ENCODE results near the gene ZNF74. TPM values are rescaled to one million over a fixed set of nuclear protein-coding genes. Genes with fewer than 3 reads are reported as not detected.

The ZNF74 gene
- total RNA-seq, 1 experiment from 2014 or later, result 18.6 TPM

DNA sequence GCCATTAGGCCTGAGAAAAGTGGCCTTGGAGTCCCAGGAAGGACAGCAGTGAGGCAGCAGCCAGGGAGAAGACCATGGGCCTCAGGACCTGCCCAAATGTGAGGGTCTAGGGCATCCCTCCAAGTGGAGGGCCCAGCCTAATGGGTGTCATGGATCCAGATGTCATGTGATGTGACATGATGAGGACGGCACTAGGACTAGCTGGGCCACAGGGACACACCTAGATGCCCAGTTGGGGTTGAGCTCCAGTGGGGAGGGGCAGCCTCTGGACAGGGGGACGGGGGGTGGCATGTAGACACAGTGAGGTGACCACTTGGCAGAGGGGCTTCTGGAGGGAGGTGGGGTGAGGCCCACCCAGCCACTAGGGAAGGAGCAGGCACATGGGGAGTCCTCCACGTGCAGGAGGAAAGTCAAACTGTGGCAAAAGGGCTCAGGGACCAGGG lies 38.3 kb downstream of the ZNF74 start:
- no peak for DNase-seq (ENCODE audit: low spot score)

DNA sequence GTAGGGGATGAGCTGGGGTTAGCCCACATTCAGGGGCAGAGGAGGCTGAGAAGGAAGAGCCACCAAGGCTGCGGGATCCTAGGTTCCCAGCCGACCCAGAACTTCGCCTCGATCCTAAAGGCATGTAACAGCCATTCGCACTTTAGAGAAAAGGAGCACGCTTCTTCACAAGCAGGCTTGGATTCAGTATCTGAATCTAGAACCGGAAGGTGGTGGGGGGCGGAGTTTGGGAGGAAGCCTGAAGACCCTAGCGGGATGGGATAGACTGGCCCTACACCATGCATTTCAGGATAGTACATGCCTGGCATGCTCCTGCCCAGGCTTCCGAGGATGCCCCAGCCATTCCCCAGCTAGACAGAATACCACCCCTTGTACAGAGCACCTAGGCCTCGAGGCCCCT lies 39.2 kb downstream of the ZNF74 start:
- no peak for DNase-seq (ENCODE audit: low spot score)

DNA sequence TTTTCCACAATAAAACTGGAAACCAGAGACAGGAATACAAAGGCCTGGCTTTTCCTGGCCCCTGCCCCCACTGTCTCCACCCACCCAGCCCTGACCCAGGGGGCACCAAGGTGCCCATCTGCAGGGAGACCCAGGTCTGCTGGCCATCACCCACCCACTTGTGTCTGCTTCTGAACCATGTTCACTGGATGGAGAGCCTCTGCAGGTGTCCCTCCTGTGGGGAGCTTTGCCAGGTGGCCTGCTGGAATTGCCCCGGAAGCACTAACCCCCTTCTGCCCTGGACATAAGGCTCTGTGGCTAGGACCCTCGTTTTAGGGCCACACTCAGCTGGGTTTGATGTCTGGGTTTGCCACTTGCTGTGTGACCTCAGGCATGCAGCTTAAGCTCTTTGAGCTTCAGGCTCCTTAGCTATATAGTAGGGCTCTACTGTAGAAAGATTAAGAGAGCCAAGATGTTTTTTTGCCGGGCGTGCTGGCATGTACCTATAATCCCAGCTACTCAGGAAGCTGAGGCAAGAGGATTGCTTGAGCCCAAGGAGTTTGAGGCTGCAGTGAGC lies 39.8 kb downstream of the ZNF74 start:
- DNase-seq (ENCODE audit: low spot score), result no peak

DNA sequence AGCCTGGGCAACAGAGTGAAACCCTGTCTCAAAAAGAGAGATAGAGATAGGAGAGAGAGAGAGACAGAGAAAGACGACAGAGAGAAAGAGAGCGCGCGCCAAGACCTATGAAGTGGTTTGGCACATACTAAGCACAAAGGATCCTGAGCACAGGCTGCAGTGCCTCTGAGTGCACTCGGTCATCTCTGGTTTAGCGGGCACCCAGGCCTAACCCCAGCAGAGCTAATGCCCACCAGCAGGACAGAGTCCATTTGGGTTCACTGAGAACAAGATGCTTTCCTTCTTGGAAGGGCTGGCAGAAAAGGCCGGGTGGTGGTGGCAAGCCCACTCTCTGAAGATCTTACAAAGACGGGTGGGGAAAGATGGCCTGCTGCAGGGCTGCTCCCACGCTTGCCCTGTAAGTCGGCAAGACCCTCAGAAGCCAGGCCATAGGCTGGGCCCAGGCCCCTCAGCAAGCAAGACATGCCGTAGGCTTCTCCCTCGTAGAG lies 40.4 kb downstream of the ZNF74 start:
- no peak for DNase-seq (ENCODE audit: low spot score)

DNA sequence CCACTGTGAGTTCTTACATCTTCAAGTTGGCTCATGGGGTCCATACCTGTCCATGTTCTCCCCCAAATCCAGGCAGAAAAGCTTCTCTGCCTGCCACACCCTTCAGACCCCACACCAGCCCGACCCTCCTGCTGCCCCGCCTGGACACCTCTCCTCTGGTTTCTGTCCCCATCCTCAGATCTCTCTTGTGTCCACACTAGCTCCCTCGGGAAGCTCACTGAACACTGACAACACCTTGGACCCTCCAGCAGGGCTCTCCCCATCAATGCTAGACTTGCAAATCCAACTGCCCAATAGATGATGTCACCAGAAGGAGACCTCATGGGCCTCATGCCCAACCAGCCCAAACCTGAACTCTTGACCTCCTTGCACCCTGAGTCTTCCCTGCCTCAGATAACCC lies 40.8 kb downstream of the ZNF74 start:
- no peak for DNase-seq (ENCODE audit: low spot score)

DNA sequence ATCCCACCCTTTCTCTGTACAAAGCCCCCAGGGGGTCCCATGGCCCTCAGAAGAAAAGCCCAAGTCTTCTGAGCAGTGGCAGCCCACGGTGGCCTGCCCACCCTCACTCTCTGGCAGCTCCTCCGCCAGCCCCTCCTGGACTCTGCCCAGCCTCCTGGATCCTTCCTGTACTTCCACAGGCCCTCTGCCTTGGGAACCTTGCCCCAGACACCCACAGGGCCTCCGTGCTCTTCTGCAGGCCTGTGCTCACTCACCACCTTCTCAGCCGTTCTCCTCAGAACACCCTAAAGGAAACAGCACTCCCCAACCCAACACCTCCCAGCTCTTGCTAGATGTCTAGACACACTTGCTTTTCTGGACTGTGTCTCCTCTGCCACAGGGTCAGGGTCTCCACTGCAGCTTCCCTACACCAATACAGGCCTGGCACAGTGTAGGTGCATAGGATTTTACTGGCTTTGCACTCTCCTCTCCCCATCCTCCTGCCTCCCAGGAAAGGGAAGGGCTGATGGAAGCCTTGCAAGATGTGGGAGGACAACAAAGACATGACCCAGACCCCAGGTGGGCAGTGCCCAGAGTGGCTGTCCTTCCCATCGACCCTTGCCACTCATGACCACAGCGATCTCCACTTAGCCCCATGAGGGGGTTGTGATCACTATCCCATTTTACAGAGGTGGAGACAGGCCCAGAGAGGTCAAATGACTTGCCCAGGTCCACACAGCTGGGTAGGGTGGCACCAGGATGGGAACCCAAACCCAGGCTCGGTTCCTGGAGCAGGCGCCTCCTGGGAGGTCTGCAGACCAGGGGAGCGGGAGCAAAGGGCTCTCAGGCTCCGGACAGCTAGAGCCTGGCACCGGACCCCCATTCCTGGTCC lies 41.7 kb downstream of the ZNF74 start:
- DNase-seq (ENCODE audit: low spot score), result no peak

DNA sequence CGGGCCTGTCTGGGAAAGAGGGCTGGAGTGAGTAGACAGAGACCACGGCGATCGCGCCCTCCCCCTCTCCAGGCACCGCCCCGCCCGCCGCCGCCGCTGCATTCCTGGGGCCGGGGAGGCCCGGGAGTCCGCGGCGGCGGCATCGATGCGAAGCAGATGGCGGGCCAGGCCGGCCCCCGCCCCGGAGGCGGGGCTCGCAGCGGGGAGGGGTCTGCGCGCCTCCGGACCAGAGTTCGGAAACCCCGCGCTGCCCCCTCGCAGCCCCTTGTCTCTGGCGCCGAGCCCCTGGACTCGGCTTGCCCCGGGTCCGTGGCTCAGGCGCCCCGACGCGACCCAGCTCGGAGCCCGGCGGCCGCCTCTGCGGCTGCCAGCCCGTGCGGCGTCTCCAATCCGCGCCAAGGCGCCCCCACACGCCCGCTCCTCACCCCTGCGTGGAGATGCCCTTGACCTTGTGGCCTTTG lies 42.4 kb downstream of the ZNF74 start:
- no peak for DNase-seq (ENCODE audit: low spot score)

DNA sequence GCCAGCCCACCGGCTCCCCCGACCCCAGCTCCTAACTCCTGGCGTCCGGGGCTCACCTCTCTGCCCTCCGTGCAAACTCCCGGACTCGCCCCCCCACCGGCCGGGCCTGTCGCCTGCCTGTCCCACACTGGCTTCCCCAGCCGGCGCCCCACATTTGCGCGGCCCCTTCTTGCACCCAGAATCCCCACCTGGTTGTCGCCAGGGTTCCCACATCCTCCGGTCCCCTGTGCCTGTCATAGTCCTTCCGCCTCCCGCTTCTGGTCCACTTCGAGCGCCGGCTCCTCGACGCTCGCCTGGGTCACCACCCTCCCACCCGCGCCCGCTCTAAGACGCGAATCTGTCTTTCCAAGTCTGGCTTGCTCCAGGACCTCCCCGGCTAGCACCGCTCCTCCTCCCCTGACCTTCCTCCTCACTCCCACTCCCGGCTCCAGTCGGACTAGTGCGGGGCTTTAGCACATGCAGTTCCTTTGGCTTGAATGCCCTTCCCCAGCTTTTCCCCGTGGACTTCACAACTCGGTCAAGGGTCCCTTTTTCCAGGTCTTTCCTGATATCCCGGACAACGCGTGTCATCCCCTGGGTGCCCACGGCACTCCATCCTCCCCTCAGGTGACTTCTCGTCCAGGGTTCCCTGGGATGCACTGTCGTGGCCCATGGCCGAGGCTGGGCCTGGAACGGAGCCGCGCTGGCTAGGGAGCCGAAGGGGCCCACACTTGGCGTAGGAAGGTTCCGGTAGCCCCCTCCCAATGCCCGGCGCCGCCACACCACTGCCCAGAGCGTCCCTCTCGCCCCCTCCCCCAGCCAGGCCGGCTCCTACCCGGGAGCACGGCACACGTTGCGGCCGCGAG lies 43.0 kb downstream of the ZNF74 start:
- no peak for DNase-seq (ENCODE audit: low spot score)

DNA sequence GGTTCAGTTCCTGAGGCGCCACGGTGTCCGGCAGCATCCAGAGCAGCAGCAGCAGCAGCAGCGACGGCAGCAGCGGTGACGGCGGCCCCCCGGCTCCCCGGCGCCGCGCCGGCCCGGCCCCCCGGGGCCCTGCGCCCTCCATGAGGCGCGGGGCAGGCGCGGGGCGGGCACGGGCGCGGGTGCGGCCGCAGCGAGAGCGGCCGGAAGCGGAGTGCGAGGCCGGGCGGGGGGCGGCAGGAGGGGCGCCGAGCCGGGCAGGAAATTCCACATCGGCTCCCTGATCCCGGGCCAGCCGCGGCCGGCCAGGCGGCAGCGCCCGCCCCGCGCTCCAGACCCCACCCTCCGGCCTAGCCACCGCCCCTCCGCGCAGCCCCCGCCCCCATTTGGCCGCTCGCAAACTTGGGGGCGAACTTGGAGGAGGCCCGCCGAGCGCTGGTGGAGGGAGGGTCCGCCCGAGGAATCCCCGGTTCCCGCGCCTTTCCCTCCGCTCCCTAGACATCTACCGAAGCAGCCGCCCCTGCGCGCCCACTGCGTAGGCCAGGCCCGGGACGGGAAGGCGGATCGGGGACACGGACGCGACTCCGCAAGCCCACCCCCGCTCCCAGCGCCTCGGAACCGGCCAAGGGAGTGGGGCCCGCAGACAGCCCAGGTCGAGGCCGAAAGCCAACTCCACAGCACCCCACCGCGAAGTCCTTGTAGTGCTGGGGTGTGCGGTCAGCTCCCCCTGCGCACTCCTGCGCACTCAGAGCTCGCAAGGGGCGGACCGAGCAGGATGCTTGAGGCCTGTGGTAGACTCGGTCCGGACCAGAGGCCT lies 43.9 kb downstream of the ZNF74 start, which contains the start of gene SCARF2:
Gene SCARF2 (minus strand): TSS at position 213 of the 814 bp plus-strand sequence. CDS start 71 bp downstream, at position 142.
- no peak for DNase-seq (ENCODE audit: low spot score)

DNA sequence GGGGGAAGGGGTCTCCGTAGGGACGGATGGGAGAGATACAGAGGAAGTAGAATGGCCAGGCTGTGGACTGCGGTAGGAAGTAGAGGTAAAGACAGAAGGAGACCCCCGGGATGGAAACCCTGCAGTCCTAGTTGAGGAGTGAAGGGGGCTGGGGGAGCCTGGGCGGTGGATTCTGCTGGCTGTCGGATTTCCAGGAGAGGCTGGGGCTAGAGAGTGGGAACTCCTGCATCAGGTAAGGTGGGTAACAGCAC lies 44.4 kb downstream of the ZNF74 start:
- DNase-seq (ENCODE audit: low spot score), result no peak

DNA sequence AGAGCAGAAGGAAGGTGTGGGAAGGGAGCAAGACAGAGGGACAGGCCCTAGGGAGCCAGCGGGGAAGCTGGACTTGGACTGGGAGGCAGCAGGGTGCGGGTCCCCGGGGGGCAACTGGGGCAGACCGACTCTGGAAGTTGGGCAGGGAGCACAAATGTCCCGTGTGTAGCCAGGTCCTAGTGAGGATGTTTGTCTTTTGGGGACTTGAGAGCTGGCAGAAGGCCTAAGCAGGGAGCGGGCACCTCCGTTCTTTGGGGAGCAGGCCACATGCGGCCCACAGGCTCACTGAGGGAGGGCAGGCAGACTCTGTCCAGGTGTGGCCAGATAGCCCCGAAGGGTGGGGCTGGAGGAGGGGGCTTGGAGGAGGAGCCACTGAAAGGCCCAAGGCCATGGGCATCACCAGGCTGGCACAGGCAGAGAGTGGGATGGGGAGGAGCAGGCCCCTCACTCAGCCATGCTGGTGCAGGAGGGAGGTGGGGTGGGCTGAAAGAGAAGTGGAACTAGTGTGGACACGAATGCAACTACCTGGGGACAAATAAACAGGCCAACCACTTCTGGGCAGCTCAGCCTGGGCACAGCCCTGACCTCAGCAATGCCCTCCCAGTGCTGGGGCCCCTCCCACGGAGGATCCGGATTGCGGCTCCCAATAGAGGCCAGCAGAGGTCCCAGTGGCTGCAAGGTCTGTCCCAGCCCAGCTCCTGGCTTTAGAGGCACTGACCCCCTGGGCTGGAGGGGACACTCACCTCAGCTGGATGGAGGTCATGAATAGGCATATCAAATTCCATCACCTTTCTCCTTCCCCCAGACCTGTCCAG lies 44.9 kb downstream of the ZNF74 start:
- no peak for DNase-seq (ENCODE audit: low spot score)

DNA sequence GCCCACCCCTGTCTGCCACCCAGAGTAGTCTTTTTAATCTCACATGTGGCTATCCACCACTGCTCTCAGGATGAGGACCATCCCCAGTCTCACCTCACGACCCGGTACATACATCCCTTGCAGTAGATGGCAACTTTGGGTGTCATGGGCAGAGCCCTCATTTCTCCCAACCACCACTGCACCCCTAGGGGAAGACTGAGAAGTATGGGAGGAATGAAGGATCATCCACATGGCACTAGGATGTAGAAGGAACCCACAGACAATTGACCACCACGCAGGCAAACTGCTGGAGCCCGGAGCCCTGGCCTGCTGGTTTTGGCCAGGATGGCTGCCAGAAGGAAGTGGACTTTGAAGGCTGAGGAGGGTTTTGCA lies 45.6 kb downstream of the ZNF74 start:
- no peak for DNase-seq (ENCODE audit: low spot score)

DNA sequence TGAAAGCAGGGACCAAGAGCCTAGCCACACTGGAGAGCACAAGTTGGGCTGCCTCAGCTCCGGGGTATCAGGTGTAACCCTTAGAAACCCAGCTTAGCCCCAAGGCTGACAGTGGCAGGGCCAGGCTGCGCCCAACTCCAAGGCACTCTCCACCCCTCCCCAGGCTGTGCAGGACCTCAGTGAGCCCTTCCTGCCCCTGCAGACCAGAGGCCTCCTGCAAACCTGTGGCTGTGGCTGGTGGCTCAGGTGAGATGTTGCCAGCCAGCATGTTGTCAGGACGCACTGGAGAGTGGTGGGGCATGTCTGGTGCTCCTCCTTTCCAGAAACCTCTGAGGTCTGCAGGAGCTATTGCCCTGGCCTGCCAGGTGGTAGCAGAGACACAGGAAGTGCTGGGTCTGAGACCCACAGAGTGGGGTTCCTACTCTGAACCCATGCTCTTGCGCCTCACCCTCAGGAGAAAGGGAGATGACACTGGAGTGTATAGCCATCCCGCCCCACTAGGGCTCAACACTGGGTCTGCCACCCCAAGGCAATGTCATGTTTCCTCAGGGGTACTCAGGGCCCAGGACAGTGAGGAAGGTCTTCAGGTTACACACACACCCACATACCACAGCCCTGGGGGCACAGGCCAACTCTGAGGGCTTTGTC lies 46.1 kb downstream of the ZNF74 start:
- DNase-seq (ENCODE audit: low spot score), result no peak

DNA sequence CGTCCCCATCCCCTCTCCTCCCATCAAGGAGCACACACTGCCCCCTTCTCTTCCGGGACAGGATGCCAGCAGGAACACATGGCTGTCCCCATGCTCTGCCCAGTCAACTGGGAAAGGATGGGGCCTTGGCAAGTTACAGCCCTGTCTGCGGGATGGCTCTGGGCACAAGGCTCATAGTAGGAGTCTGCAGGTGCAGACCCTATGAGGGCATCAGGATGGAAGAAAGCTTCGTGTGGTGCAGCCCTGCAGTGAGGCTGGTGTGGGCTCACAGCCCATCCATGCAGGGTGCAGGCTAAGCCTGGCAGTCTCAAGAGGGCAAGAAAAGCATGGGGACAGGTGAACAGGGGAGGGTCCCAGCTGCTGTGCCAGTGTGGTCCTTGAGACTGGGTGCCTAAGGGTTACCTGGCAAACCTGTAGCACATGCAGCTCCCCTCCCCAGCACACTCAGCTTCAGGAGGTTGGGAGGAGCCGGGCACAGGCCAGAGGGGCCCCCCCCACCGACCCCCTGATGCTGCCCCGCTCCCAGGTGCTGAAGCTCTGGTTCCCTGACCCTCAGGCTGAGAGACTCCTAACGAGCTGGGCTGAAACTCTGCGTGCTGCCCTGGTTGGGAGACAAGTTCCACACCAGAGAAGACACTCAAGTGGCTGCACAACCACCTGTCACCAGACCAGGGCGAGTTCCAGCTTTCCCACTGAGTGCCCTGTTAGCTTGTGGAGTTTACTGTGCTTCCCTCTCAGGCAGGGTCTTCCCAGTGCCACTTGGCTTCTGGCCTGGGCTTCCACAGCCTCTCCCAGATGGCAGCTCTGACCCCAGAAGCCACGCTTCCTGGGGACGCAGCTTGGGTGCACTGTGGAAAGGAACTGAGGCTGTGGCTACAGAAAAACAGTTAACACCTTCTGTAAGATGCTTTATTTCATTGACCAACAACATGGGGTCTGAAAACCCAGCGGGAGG lies 47.0 kb downstream of the ZNF74 start:
- no peak for DNase-seq (ENCODE audit: low spot score)

DNA sequence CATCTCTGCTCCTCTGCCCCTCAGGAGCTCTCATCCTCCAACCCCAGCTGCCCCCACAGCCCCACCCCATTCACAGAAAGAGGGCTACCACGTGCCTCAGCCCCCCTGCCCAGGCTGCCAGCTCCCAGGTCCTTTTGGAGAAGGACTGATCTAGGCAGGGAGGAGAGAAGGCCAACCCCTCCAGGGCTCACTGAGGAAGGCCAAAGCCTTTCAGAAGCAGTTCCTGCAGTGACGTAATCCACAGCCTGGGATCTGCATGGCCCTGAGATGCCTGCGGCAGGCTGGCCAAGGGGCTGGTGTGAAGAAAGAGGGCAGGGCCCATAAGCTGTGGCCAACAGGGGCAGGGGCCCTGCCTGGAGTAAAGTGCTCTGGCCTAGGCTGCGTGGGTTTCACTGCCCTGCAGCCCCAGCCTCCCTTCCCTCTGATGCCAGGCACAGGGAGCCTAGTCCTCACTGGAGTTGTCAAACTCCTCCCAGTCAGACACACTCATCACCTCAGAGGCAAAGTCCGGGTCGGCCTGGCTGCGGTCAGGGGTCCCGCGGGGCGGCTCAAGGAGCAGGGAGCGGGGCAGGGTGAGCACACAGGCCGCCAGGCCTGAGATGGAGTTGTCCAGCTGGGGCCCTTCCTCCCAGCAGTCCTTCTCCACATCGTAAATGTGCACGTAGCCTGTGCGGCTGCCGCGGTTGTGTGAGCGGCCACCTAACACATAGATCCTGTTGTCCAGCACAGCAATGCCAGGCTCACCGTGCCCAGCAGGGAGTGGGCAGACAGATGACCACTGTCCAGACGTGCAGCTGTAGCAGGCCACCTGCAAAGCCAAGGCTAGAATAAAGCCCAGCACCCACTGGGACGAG lies 47.9 kb downstream of the ZNF74 start:
- no peak for DNase-seq (ENCODE audit: low spot score)

DNA sequence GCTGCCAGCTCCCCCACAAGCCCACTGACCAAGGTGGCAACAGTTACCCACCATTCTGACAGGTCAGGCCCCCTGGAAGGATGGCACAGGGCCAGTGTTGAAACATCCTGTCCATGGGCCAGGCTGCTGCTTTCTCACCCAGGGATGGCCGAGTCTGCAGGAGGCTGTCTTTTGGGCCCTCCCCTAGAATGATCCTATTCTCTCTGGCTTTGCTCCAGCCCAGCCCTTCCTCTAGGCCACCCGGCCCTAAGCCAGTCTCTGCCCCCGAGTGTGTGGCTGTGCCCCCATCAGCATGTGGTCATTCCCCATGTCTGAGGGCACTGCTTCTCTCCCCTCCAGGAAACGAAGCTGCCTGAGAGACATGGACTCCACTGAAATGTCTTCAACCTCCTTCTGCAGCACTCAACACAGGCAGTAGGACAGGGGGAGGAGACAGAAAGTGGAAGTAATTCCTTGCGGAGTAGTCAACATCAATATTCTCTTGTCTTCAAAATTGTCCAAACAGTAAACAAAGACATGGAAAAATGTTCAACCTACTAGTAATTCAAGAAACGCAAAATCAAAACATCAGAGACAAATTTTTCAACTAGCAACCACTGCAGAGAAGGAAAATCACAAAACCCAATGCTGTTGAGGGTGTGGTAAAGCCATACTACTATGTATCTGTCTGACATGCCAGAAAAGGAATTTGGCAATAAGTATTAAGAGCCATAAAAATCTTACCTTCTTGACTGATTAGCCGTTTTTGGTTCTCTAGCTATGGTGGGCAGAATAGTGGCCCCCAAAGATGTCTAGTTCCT lies 48.7 kb downstream of the ZNF74 start:
- DNase-seq (ENCODE audit: low spot score), result no peak

DNA sequence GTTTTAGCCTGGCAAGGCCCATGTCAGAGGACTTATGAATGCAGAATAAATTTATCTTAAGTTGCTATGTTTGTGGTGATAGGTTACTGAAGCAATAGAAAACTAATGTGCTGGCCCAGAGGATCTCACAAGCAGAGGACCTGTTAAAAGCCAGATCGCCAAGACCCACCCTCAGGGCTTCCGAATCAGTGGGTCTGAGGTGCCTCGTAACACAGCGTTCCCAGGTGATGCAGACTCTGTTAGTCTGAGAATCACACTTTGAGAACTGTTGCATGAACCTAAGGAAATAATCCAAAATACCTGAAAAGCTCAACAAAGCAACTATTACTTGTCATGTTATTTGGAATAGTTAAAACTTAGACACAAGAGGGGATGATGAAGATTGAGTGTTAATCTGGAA lies 50.4 kb downstream of the ZNF74 start:
- no peak for DNase-seq (ENCODE audit: low spot score)

Measured in HT-29 (cell line).